H1 (cell line): ENCODE results near the gene FAAH. TPM values are rescaled to one million over a fixed set of nuclear protein-coding genes. Genes with fewer than 3 reads are reported as not detected.

ENCODE experiments used
- ATF2 ChIP-seq: IDR thresholded peaks from 2 replicates; pipeline ENCODE4 v1.6.1; 2012; ENCODE audit warnings: low read length, inconsistent platforms
- BCL11A ChIP-seq, 2 experiments: IDR thresholded peaks; one replicate each; pipeline ENCODE4 v1.6.1; 2011; ENCODE audit warnings: low read depth in 2 of 2, low read length in 2 of 2, mild to moderate bottlenecking in 2 of 2
- CBX5 ChIP-seq: fragments of 300-800, 300-1000 bp; sonication (generic); IDR thresholded peaks from 2 replicates; pipeline ENCODE4 v1.7.1; 2016; ENCODE audit warnings: antibody characterized with exemption, low read length, low read depth
- SAP30 ChIP-seq: fragments of 300-600 bp; sonication (generic); IDR thresholded peaks from 2 replicates; pipeline ENCODE4 v1.7.1; 2012; ENCODE audit warnings: low read length, moderate library complexity, mild to moderate bottlenecking, inconsistent platforms; ENCODE audit not compliant: insufficient read depth, insufficient replicate concordance
- SP4 ChIP-seq: IDR thresholded peaks from 2 replicates; pipeline ENCODE4 v1.6.1; 2012; ENCODE audit warnings: low read length, inconsistent platforms
- ZNF274 ChIP-seq: IDR thresholded peaks from 2 replicates; pipeline ENCODE4 v1.7.0; 2012; ENCODE audit warnings: low read length, borderline replicate concordance; ENCODE audit errors: extremely low read depth
- polyA plus RNA-seq, 7 experiments: library from polyadenylated mRNA; depleted of rRNA in 3 of 7; stranded (reverse) in 5 of 7; unstranded in 2 of 7; fragments of >200 nt in 5 of 7; fragments of 200-250 nt in 2 of 7; gene quantifications; 1 replicate in 5 of 7; 2 replicates in 1 of 7; 4 replicates in 1 of 7; pipeline versions ENCODE4 v1.2.1 to v1.2.3, GENCODE V29; 2011 to 2013; ENCODE audit warnings: missing spikeins in 2 of 7, mixed read lengths in 2 of 7
- total RNA-seq: library from RNA; stranded (reverse); fragmentation: NEBNext Ultra II Directional; extraction: Animal tissue kit (Norgen Biotek cat#: 25700); gene quantifications from 2 replicates; pipeline ENCODE4 v1.2.1, GENCODE V29; 2021

Gene FAAH
- total and polyA plus RNA-seq, 2 of the 8 experiments (the other 6 are each of a cell fraction or from before 2014, with no cell fraction given): 41.2 to 47.3 TPM

- no peak for TF ChIP-seq ATF2
- TF ChIP-seq BCL11A (IDR thresholded peaks at IDR 0.05; ENCODE audit: low read depth in 2 of 2, low read length in 2 of 2): no peak
- no peak for TF ChIP-seq CBX5
- TF ChIP-seq SP4: no peak
- no peak for TF ChIP-seq SAP30
- TF ChIP-seq ZNF274: no peak
Measured at GRCh38 chr1:46409063-46409372, 14.9 kb downstream of the FAAH start (continued).
